Frontal cortex (tissue), 4 donors: Measurements from ENCODE around the gene TMTC2. TPM values are rescaled to one million over a fixed set of nuclear protein-coding genes. Genes with fewer than 3 reads are reported as not detected.
"Not testable (repeated sequence)": the region's sequence is repeated elsewhere in the genome, so short reads cannot be mapped to it uniquely, and the experiment has no call there.

Experiments used
- DNase-seq, 2 donors: peaks; one replicate each; pipeline ENCODE4 v3.0.0; 2012; ENCODE audit warnings: low spot score in 2 of 2
- FAIRE-seq: peaks from 2 replicates; lab custom pipeline; 2012; peaks lifted over from hg19 to GRCh38; lab: Jason Lieb, UNC
- total RNA-seq: library from RNA; depleted of rRNA; stranded (reverse); fragments of >200 nt; gene quantifications from one replicate; pipeline ENCODE4 v1.2.3, GENCODE V29; 2014
- donor health status: control.
- donor health status: control.
- donor health status: control.

Gene TMTC2
- total RNA-seq, 1 donor from 2014 or later, result 15.9 TPM

GRCh38 chr12:83092129-83092528 lies 405.4 kb downstream of the TMTC2 start:
- no peak for DNase-seq
- no peak for FAIRE-seq

- DNase-seq, result no peak
- no peak for FAIRE-seq
These were observed 405.9 kb downstream of the TMTC2 start for GRCh38 chr12:83092606-83093005.

GRCh38 chr12:83093426-83093825 lies 406.7 kb downstream of the TMTC2 start:
- DNase-seq (no peak), FAIRE-seq (no peak)

GRCh38 chr12:83097643-83098342 lies 411.1 kb downstream of the TMTC2 start:
- DNase-seq (no peak), FAIRE-seq (no peak)

GRCh38 chr12:83099436-83099835 lies 412.7 kb downstream of the TMTC2 start:
- DNase-seq, result no peak
- FAIRE-seq, result no peak

- DNase-seq (no peak), FAIRE-seq (no peak)
These were observed 415.8 kb downstream of the TMTC2 start for GRCh38 chr12:83102499-83102898.

GRCh38 chr12:83106873-83107272 lies 420.2 kb downstream of the TMTC2 start:
- FAIRE-seq, result no peak

GRCh38 chr12:83110424-83110823 lies 423.7 kb downstream of the TMTC2 start:
- FAIRE-seq, result no peak
- no peak for DNase-seq

More at GRCh38 chr12:83106873-83107272, 420.2 kb downstream of the TMTC2 start:
- no peak for DNase-seq

GRCh38 chr12:83113945-83114344 lies 427.2 kb downstream of the TMTC2 start:
- no peak for FAIRE-seq

GRCh38 chr12:83114966-83115365 lies 428.3 kb downstream of the TMTC2 start:
- FAIRE-seq (no peak), DNase-seq (no peak)

More at GRCh38 chr12:83113945-83114344, 427.2 kb downstream of the TMTC2 start:
- no peak for DNase-seq

- not testable (repeated sequence) for DNase-seq
These were observed 431.2 kb downstream of the TMTC2 start for GRCh38 chr12:83117926-83118325.

GRCh38 chr12:83121897-83122622 lies 435.4 kb downstream of the TMTC2 start:
- DNase-seq, result no peak
- FAIRE-seq, result no peak

More at GRCh38 chr12:83117926-83118325, 431.2 kb downstream of the TMTC2 start:
- FAIRE-seq, result not testable (repeated sequence)

- FAIRE-seq (no peak), DNase-seq (no peak)
These were observed 435.9 kb downstream of the TMTC2 start for GRCh38 chr12:83122623-83122934.

GRCh38 chr12:83123039-83123438 lies 436.3 kb downstream of the TMTC2 start:
- no peak for DNase-seq
- no peak for FAIRE-seq

- DNase-seq (no peak), FAIRE-seq (no peak)
These were observed 441.8 kb downstream of the TMTC2 start for GRCh38 chr12:83128540-83128939.

- DNase-seq (no peak), FAIRE-seq (no peak)
These were observed 443.5 kb downstream of the TMTC2 start for GRCh38 chr12:83130178-83130577.

GRCh38 chr12:83132360-83132759 lies 445.7 kb downstream of the TMTC2 start:
- DNase-seq, result no peak
- FAIRE-seq, result no peak

- no peak for FAIRE-seq
- no peak for DNase-seq
These were observed 449.7 kb downstream of the TMTC2 start for GRCh38 chr12:83136411-83136810.

- DNase-seq (no peak), FAIRE-seq (no peak)
These were observed 453.4 kb downstream of the TMTC2 start for GRCh38 chr12:83140135-83140534.

- FAIRE-seq (no peak), DNase-seq (no peak)
These were observed 454.8 kb downstream of the TMTC2 start for GRCh38 chr12:83141460-83141994.

- FAIRE-seq (no peak), DNase-seq (no peak)
These were observed 456.2 kb downstream of the TMTC2 start for GRCh38 chr12:83142914-83143313.
